Measurements from ENCODE around the gene HECA.
A peak's percentile ranks its signal among the peaks of the same experiment; 100 is the strongest.
"Not testable (repeated sequence)": the region's sequence is repeated elsewhere in the genome, so short reads cannot be mapped to it uniquely, and the experiment has no call there.

HECA gene

DNA sequence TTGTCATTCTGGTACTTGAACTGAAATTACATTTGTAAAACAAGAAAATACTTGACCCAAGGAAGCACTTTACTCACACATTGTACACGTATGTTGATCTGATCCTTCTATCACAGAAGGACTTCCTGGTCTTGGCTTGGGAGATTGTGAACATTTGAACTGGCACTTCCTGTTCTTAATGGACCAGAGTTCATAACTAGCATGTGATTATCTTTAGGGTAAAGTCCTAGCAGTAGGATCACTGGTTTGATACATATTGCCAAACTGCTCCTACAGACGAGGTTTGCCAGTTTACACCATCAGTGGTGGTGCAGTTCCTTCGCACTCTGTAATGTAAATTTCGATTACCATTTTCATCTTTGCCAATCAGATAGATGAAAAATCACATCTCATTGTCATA is 12.7 kb downstream of the HECA start:
- ATAC-seq (no peak), DNase-seq (no peak)
- H3K27me3 Mint-ChIP-seq: no peaks in the 10 kb centered on the region
- peak overlapping the region; percentile 95 for H3K27ac Mint-ChIP-seq
- H3K9me3 Mint-ChIP-seq: no peaks in the 10 kb centered on the region
- H3K36me3 Mint-ChIP-seq (ENCODE audit: low read depth): peaks cover 16% of the 10 kb centered on the region
- peaks cover 99% of the 10 kb centered on the region for H3K4me1 Mint-ChIP-seq
- peak overlapping the region; percentile 71 for H3K4me3 Mint-ChIP-seq

DNA sequence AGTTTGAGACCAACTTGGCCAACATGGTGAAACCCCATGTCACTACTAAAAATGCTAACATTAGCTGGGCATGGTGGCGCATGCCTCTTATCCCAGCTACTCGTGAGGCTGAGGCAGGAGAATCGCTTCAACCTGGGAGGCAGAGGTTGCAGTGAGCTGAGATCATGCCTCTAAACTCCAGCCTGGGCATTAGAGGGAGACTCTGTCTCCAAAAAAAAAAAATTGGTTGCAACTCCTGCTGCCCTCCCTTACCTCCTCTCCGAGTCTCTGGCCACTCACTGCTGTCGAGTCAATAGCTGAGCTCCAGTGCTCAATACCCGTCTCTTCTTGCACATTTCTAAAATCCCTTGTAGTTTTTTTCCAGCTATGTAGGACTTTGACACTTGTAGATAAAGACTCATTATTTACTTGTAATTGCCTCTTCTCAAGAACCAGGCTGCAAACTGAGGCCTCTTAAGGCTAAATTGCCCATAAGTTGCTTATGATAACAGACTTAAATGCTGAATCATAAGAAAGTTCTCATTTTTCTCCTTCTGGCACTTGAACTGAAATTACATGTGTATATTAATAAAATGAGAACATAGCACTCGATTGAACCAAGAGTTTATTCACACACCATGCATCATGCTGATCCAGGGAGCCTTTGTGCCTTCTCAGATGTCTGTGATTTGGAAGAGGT is 13.8 kb downstream of the HECA start:
- DNase-seq (no peak), ATAC-seq (no peak)
- peak overlapping the region; percentile 52 for H3K4me3 Mint-ChIP-seq
- H3K4me1 Mint-ChIP-seq: peaks cover 95% of the 10 kb centered on the region
- H3K9me3 Mint-ChIP-seq: no peaks in the 10 kb centered on the region
- no peaks in the 10 kb centered on the region for H3K27me3 Mint-ChIP-seq
- peaks cover 8% of the 10 kb centered on the region for H3K36me3 Mint-ChIP-seq (ENCODE audit: low read depth)
- peak overlapping the region; percentile 95 for H3K27ac Mint-ChIP-seq

DNA sequence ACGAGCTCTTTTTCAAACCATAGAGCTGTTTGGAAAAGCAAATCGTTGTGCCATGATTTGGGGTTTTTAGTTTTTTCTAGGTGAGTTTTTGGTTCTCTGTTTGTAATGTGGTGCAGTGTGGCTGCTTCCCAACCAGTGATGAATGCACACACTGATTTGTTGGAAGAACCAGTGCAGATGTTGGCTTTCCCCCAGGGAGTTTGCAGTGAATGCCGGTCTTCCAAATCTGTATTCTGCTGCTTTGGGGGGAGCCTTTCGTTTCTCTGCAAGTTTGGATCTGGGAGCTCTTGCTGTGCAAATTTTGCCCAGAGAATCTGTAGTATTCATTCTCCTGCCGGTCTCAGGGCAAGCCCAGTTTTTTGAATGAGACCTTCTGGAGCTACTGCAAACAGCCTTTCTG is 14.5 kb downstream of the HECA start:
- H3K9me3 Mint-ChIP-seq: no peaks in the 10 kb centered on the region

DNA sequence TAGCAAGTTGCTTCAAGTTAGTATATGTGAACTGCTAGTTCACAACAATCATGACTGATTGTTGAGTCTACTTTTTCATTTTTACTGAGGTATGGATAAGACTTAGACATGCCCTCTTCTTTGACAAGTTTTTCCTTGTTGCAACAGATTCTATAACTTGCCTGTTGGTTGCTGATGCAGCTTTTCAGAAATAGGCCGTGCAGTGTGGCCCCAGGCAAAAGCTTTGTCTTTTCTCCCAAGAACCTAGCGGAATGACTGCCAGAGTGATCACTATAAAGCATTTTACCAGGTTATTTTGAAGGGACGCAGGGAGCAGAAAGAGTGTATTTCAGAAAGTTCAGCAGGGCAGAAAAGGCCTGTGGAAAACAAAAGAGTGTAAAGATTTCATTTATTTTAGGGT is 16.0 kb downstream of the HECA start:
- no peak for DNase-seq
- Mint-ChIP-seq H3K4me1 (peaks cover 92% of the 10 kb centered on the region), H3K36me3 (ENCODE audit: low read depth) (peaks cover 8% of the 10 kb centered on the region), H3K27ac (peak overlapping the region; percentile 95), H3K27me3 (no peaks in the 10 kb centered on the region), H3K9me3 (no peaks in the 10 kb centered on the region), H3K4me3 (peak overlapping the region; percentile 62)
- no peak for ATAC-seq

More for the DNA sequence above, 14.5 kb downstream of the HECA start:
- Mint-ChIP-seq H3K27me3 (no peaks in the 10 kb centered on the region), H3K4me1 (peaks cover 95% of the 10 kb centered on the region), H3K27ac (peak overlapping the region; percentile 95), H3K36me3 (ENCODE audit: low read depth) (peaks cover 8% of the 10 kb centered on the region), H3K4me3 (peak overlapping the region; percentile 52)
- ATAC-seq (no peak), DNase-seq (no peak)

DNA sequence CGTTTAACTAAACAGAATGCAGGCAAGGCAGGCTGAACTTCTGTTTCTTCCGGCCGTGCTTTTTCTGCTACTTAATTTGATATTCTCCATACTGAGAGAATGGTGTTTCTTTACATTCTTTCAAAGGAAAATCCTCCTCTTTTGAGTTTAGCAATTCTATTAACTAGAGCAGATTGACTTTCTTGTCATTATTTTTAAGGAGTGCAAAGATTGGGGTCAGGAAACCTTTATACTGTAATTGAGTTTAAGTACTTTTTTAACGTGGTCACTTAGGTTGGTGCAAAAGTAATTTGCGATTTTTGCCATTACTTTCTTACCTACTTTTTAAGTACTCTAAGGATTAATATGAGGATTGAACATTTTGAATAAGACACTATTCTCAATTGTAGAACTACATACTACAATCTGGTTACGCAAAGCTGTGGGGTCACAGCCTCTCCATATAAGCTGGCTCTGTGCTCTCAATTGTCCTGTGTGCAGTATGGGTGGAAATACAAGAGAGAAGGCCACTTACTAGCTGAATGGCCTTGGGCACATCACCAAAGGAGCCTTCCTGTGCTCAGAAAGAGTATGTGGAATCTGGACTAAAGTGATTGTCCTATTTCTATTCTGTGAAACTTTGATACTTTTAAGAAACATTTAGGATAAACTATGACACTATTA is 16.7 kb downstream of the HECA start:
- Mint-ChIP-seq H3K4me1 (peaks cover 92% of the 10 kb centered on the region), H3K9me3 (no peaks in the 10 kb centered on the region), H3K36me3 (ENCODE audit: low read depth) (peaks cover 12% of the 10 kb centered on the region), H3K27ac (peak overlapping the region; percentile 95), H3K4me3 (peak overlapping the region; percentile 62), H3K27me3 (no peaks in the 10 kb centered on the region)
- DNase-seq (no peak), ATAC-seq (peak; percentile 6)

DNA sequence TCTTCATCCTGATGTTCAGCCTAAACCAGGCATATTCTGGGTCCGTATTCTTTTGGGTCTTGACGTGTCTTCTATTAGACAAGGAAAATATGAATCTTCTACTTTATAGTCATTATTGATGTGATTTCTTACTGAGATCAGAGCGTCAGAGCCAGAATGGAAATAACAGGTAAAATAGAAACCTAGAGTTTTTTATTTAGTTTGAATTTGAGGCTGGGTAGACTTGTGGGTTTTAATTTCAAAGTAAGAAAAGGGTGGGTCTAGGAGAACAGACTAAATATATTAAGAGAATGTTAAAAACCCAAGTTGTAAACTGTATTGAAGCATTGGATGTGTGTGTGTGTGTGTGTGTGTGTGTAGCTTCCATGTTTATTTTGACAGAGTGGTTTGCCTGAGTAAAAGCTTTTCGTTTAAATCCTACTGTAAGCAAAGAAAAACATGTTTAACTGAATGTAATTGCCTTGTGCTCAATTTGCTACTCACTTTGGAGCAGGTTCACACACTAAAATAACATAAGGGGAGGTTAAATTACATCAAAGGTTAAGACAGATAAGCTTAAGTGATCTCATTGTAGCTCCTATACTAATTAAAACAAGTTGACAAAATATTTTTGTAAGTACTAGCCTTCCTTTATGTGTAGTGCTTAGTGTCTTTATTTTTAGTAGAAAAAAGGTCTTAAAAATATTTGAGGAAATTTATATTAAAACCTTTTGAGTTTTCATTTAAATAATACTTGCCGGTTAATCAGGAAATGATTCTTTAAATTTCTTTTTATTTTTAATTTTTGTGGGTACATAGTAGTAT is 17.4 kb downstream of the HECA start:
- peak; percentile 71 for ATAC-seq
- Mint-ChIP-seq H3K4me1 (peaks cover 92% of the 10 kb centered on the region), H3K9me3 (no peaks in the 10 kb centered on the region), H3K27ac (peak overlapping the region; percentile 95), H3K27me3 (no peaks in the 10 kb centered on the region), H3K36me3 (ENCODE audit: low read depth) (peaks cover 16% of the 10 kb centered on the region), H3K4me3 (peak overlapping the region; percentile 62)
- DNase-seq: no peak

DNA sequence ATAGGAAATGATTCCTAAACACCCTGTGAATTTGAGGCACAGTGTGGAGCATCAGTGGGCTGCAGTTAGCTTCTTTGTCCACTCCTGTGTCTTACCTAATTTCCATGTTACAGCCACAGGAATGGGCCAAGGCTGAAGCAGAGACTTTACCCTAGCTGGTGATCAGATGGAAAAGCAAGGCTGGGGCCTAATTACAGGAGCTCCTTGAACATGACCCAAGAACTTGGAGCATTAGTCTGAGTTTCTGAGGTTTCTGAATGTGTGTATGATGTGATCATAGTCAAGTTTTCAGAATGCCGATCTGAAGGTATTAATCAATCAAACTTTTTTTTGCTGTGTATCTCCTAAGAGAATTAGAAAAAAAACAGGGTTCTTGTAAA is 18.0 kb downstream of the HECA start:
- H3K4me3 Mint-ChIP-seq: peak overlapping the region; percentile 62
- peak overlapping the region; percentile 95 for H3K27ac Mint-ChIP-seq

DNA sequence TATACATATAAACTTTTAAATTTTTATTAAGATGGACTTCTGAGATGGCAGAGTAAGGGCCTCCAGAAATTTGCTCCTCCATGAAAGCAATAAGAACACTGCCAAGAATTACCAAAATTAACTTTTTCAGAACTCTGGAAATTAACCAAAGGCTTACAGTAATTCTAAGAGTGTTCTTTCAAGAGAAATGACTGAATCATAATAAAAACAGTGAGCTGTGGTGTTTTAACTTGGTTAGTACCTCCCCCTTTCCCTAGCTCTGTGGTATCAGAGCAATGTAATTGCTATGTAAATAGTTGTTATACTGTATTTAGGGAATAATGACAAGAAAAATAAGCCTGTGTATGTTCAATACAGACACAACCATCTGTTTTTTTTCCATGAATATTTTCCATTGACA is 19.0 kb downstream of the HECA start:
- ATAC-seq: peak; percentile 51
- Mint-ChIP-seq H3K27me3 (no peaks in the 10 kb centered on the region), H3K36me3 (ENCODE audit: low read depth) (peaks cover 19% of the 10 kb centered on the region), H3K27ac (peak overlapping the region; percentile 95), H3K4me3 (peak overlapping the region; percentile 26), H3K9me3 (no peaks in the 10 kb centered on the region), H3K4me1 (peaks cover 86% of the 10 kb centered on the region)
- no peak for DNase-seq

More for the DNA sequence above, 18.0 kb downstream of the HECA start:
- no peak for DNase-seq
- Mint-ChIP-seq H3K9me3 (no peaks in the 10 kb centered on the region), H3K27me3 (no peaks in the 10 kb centered on the region), H3K4me1 (peaks cover 92% of the 10 kb centered on the region), H3K36me3 (ENCODE audit: low read depth) (peaks cover 20% of the 10 kb centered on the region)
- peak; percentile 53 for ATAC-seq

DNA sequence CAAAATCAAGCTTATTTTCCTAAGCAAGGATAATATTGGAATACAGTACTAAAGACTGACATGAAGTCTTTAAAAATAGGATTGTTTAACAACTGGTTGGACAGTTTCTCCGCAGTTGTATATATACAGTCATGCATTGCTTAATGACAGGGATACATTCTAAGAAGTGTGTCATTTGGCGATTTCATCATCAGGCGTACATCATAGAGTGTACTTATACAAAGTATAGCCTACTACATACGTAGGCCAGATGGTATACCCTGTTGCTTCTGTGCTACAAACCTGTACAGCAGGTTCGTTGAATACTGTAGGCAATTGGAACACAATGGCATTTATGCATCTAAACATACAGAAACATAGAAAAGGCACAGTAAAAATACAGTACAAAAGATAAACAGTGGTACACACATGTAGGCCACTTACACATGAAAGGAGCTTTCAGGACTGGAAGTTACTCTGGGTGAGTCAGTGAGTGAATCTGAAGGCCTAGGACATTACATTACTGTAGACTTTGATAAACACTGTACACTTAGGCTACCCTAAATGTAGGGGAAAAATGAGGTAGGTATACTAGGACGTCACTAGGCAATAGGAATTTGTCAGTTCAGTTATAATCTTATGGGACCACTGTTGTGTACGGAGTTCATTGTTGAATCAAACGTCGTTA is 20.1 kb downstream of the HECA start:
- peak overlapping the region; percentile 95 for H3K27ac Mint-ChIP-seq
- ATAC-seq: peak; percentile 38

DNA sequence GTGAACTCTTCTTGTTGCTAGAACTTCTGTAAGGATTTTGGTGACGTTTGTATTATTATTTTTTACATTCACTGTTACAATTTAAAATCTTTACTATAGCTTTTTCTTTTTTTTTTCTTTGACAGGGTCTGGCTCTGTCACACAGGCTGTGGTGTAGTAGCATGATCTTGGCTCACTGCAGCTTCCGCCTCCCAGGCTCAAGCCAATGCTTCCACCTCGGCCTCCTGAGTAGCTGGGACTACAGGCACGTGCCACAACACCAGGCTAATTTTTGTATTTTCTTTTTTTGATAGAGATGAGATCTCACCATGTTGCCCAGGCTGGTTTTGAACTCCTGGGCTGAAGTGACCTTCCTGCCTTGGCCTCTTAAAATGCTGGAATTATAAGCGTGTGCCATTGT is 21.2 kb downstream of the HECA start:
- Mint-ChIP-seq H3K4me1 (peaks cover 87% of the 10 kb centered on the region), H3K27ac (peak overlapping the region; percentile 66), H3K27me3 (no peaks in the 10 kb centered on the region), H3K4me3 (peak overlapping the region; percentile 24), H3K36me3 (ENCODE audit: low read depth) (peaks cover 16% of the 10 kb centered on the region), H3K9me3 (no peaks in the 10 kb centered on the region)
- DNase-seq: no peak
- ATAC-seq: no peak

More for the DNA sequence above, 20.1 kb downstream of the HECA start:
- no peak overlapping the region for H3K4me3 Mint-ChIP-seq
- no peaks in the 10 kb centered on the region for H3K27me3 Mint-ChIP-seq
- no peaks in the 10 kb centered on the region for H3K9me3 Mint-ChIP-seq
- peaks cover 18% of the 10 kb centered on the region for H3K36me3 Mint-ChIP-seq (ENCODE audit: low read depth)
- peaks cover 86% of the 10 kb centered on the region for H3K4me1 Mint-ChIP-seq
- no peak for DNase-seq

DNA sequence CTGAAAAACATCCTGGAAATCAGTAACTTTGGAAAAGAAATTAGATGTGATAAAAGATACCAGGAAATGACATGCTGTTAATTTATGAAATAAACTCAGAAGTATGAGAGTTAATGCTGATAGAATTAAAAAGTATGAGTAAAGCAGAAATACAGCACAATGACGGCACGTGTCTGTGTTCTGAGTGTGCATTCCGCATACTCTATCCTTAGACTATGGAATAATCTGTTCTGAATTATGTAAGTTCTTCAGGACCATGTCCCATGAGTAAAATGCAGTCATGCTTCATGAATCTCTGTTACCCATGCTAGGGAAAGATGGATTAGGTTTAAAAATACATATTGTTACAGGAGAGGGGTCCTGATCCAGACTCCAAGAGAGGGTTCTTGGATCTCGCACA is 21.7 kb downstream of the HECA start:
- peaks cover 87% of the 10 kb centered on the region for H3K4me1 Mint-ChIP-seq
- no peak for ATAC-seq
- H3K27me3 Mint-ChIP-seq: no peaks in the 10 kb centered on the region
- no peaks in the 10 kb centered on the region for H3K9me3 Mint-ChIP-seq
- peak overlapping the region; percentile 66 for H3K27ac Mint-ChIP-seq
- peak overlapping the region; percentile 24 for H3K4me3 Mint-ChIP-seq
- peaks cover 16% of the 10 kb centered on the region for H3K36me3 Mint-ChIP-seq (ENCODE audit: low read depth)
- no peak for DNase-seq

DNA sequence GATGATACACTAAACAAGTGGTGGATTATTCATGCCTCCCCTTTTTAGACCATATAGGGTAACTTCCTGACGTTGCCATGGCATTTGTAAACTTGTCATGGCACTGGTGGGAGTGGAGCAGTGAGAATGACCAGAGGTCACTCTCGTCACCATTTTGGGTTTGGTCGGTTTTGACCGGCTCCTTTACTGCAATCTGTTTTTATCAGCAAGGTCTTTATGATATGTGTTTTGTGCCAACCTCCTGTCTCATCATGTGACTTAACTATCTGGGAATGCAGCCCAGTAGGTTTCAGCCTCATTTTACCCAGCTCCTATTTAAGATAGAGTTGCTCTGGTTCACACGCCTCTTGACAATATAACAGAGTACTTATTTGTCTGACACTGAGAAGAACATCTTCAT is 22.2 kb downstream of the HECA start:
- ATAC-seq, H3K27me3 Mint-ChIP-seq, DNase-seq, H3K9me3 Mint-ChIP-seq, H3K4me3 Mint-ChIP-seq: not testable (repeated sequence)
- H3K4me1 Mint-ChIP-seq: peaks cover 87% of the 10 kb centered on the region
- peak overlapping the region; percentile 66 for H3K27ac Mint-ChIP-seq
- H3K36me3 Mint-ChIP-seq (ENCODE audit: low read depth): peaks cover 17% of the 10 kb centered on the region

DNA sequence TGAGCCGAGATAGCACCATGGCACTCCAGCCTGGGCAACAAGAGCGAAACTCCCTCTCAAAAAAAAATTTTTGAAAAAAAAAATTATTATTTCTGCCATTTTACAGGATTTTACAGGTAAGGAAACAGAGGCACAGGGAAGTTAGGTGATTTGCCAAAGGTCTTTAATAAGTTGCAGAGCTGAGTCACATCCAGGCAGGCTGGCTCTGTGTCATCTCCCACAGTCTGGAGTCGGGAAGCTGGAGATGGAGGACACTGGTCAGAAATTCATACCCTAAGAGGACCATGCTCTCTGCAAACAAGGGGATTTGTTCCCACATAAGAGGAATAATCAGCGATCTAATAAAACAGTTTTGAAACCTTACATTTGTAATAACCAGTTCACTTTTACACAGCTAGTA is 24.1 kb downstream of the HECA start:
- peaks cover 91% of the 10 kb centered on the region for H3K4me1 Mint-ChIP-seq
- H3K4me3 Mint-ChIP-seq: no peak overlapping the region
- DNase-seq (no peak), ATAC-seq (no peak)
- H3K36me3 Mint-ChIP-seq (ENCODE audit: low read depth): peaks cover 25% of the 10 kb centered on the region
- H3K27me3 Mint-ChIP-seq: no peaks in the 10 kb centered on the region
- H3K9me3 Mint-ChIP-seq: no peaks in the 10 kb centered on the region
- H3K27ac Mint-ChIP-seq: peak overlapping the region; percentile 96

DNA sequence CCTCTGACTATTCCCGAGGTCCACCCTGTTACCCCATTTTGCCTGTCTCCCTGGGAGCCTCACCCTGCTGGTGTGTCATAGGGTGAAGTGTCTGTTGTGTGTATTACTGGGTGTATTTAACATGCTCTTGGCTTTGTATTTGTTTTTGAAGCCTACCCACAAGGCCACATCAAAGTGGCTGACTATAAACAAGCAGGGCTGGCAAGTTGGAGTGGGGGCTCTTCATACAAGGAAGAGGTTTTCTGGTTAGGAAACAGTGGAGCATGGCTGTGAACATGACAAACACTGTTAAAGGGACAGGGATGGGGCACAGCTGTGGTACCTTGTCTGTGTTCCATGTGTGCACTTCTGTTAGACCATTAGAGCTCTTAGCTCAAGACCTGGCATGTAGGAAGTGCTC is 26.3 kb downstream of the HECA start:
- Mint-ChIP-seq H3K4me3 (peak overlapping the region; percentile 56), H3K4me1 (peaks cover 94% of the 10 kb centered on the region), H3K36me3 (ENCODE audit: low read depth) (peaks cover 31% of the 10 kb centered on the region), H3K27ac (peak overlapping the region; percentile 96), H3K9me3 (no peaks in the 10 kb centered on the region), H3K27me3 (no peaks in the 10 kb centered on the region)
- DNase-seq (peak; percentile 33), ATAC-seq (peak; percentile 44)
